ENCODE results near the gene SND1.

DNA sequence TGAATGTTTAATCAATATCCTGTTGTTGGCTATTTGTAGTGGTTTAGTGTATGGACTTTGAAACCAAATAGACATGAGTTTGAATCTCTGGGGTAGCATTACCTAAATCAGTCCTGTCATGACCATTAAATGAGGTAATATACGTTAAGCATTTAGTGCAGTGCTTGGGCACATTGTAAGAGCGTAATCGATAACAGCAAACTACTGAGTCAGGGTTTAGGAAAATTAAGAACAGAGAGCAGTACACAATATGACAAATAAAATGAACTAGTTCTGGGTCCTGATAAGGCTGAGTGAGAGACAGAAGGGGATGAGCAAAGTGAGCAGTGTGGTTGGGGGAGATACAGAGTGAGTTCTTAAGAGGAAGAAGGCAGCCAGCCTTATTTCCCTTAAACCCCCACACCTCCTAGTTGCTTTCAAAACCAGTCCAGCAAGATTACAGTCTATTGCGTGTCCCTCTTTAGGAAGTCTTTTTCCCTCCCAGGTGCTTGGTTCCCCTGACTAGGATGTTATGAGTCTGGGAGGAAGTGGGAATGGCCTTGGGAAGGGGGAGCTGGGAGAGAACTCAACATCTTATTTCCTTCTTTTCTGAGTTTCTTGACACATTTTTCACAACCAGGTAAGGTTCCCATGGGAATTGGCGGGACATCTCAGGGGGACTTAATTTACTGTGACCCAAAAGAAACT, 171.0 kb downstream of the SND1 start:
- TF ChIP-seq ESRRA (IDR thresholded peaks at IDR 0.05; ENCODE audit: low read length) (no peak), MYC (IDR thresholded peaks at IDR 0.05; ENCODE audit: insufficient read depth, insufficient read length, insufficient replicate concordance, low read length, severe bottlenecking) (no peak), EZH2 (IDR thresholded peaks at IDR 0.05; ENCODE audit: borderline replicate concordance, control insufficient read depth, low read depth, low read length) (no peak), RELB (IDR thresholded peaks at IDR 0.05; ENCODE audit: low read depth) (no peak), NRF1 (conservative IDR thresholded peaks at IDR 0.05; ENCODE audit: low read depth, low read length) (no peak), EGR1 (IDR thresholded peaks at IDR 0.05; ENCODE audit: borderline replicate concordance in 1 of 2, low read depth in 2 of 2, low read length in 2 of 2) (no peak), NR2C2 (IDR thresholded peaks at IDR 0.05; ENCODE audit: borderline replicate concordance, control insufficient read depth, insufficient read length, low read depth) (no peak), STAT1 (conservative IDR thresholded peaks at IDR 0.05) (no peak), CBX5 (IDR thresholded peaks at IDR 0.05; ENCODE audit: low read depth) (no peak), POLR2AphosphoS5 (IDR thresholded peaks at IDR 0.05; ENCODE audit: low read length) (no peak), NFYB (IDR thresholded peaks at IDR 0.05; ENCODE audit: insufficient read depth, low read depth, low read length) (no peak)

All from GM12878 (cell line).